ENCODE measurements around the gene PRDX6. TPM values are rescaled to one million over a fixed set of nuclear protein-coding genes. Genes with fewer than 3 reads are reported as not detected.

Gene PRDX6
- total and polyA plus RNA-seq, 10 of the 15 experiments (the other 5 are each of a cell fraction or from before 2014, with no cell fraction given) = 70.7 to 230 (median 138) TPM

- TF ChIP-seq CHD2 (IDR thresholded peaks at IDR 0.05; ENCODE audit: borderline replicate concordance, low read depth, low read length) (no peak), ESRRA (IDR thresholded peaks at IDR 0.05; ENCODE audit: low read length) (0 out of 2 replicates have a peak, but pooled peaks have one; percentile 23)
These were observed 45.7 kb upstream of the PRDX6 start (continued) for GRCh38 chr1:173431304-173432045.

GRCh38 chr1:173432331-173432730, 44.8 kb upstream of the PRDX6 start:
- no peak overlapping the region for H3K9ac ChIP-seq (ENCODE audit: control insufficient read depth, insufficient read depth, low read length)
- ChIA-PET SMC1A (ENCODE audit: uncharacterized antibody, unreplicated experiment) (interaction anchor here (0.6 to 1.3 kb wide), 2 partner anchors 13 to 14 kb away, joined by 3 to 4 read pairs; no protein-coding TSS in a partner anchor), CTCF (interaction anchor here (1.0 to 5.0 kb wide), 4 partner anchors 8 to 687 kb away, joined by 3 to 39 read pairs (median 4); no protein-coding TSS in a partner anchor), POLR2A (no interaction called here), RAD21 (ENCODE audit: unreplicated experiment) (interaction anchor here (3.3 kb wide), 1 partner anchor 14 kb away, joined by 35 read pairs; no protein-coding TSS in a partner anchor)
- no peak for FAIRE-seq
- ATAC-seq = no peak
- no peak overlapping the region for H3K4me3 ChIP-seq
- in situ Hi-C loops (cut with MboI) (loop anchor here (5.0 to 25.0 kb wide), 4 partner anchors 390 to 1312 kb away; partner anchors contain the start of genes CENPL and DARS2), intact Hi-C loops (cut with micrococcal nuclease; ENCODE audit: unreplicated experiment) (loop anchor here (5.0 to 10.0 kb wide), 3 partner anchors 75 to 512 kb away; partner anchors contain the start of gene KLHL20)
- peaks cover 19% of the 10 kb centered on the region for H3K4me1 ChIP-seq (ENCODE audit: control insufficient read depth, insufficient read depth, low read length)
- no peaks in the 10 kb centered on the region for H4K20me1 ChIP-seq (ENCODE audit: control insufficient read depth, insufficient read depth)
- 98% methylated on average over 2 of the region's 2 CpGs for WGBS (ENCODE audit: insufficient coverage, insufficient replicate concordance, low lambda C conversion rate, missing lambda C conversion rate)
- no peaks in the 10 kb centered on the region for H3K9me3 ChIP-seq (replicated peaks; ENCODE audit: control insufficient read depth, insufficient read depth, low read length)
- no peaks in the 10 kb centered on the region for H3K27me3 ChIP-seq (replicated peaks in 1 of 2; ENCODE audit: control insufficient read depth in 2 of 2, insufficient read depth in 2 of 2, low read length in 1 of 2)
- BruUV-seq (replicated peaks) = no TSS peak
- H3K27ac ChIP-seq (ENCODE audit: control insufficient read depth, insufficient read depth) = no peak overlapping the region
- no peaks in the 10 kb centered on the region for H3K79me2 ChIP-seq (ENCODE audit: control insufficient read depth, insufficient read depth, low read length)
- no peaks in the 10 kb centered on the region for H3K36me3 ChIP-seq (ENCODE audit: control insufficient read depth in 2 of 2, insufficient read depth in 2 of 2, low read length in 1 of 2)
- DNase-seq (ENCODE audit: low read depth, low spot score) = no peak
- no peak overlapping the region for H3K4me2 ChIP-seq (ENCODE audit: control insufficient read depth, insufficient read depth)
- H2AFZ ChIP-seq (ENCODE audit: control insufficient read depth, low read depth, low read length) = no peak overlapping the region
- no peak for TF ChIP-seq CBFB (IDR thresholded peaks at IDR 0.05; ENCODE audit: low read depth)
- no peak for TF ChIP-seq PAX5 (IDR thresholded peaks at IDR 0.05; ENCODE audit: borderline replicate concordance, low read depth, low read length)
- TF ChIP-seq, protein P1, sequence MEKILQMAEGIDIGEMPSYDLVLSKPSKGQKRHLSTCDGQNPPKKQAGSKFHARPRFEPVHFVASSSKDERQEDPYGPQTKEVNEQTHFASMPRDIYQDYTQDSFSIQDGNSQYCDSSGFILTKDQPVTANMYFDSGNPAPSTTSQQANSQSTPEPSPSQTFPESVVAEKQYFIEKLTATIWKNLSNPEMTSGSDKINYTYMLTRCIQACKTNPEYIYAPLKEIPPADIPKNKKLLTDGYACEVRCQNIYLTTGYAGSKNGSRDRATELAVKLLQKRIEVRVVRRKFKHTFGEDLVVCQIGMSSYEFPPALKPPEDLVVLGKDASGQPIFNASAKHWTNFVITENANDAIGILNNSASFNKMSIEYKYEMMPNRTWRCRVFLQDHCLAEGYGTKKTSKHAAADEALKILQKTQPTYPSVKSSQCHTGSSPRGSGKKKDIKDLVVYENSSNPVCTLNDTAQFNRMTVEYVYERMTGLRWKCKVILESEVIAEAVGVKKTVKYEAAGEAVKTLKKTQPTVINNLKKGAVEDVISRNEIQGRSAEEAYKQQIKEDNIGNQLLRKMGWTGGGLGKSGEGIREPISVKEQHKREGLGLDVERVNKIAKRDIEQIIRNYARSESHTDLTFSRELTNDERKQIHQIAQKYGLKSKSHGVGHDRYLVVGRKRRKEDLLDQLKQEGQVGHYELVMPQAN (conservative IDR thresholded peaks at IDR 0.05) = no peak
- TF ChIP-seq, protein P2, sequence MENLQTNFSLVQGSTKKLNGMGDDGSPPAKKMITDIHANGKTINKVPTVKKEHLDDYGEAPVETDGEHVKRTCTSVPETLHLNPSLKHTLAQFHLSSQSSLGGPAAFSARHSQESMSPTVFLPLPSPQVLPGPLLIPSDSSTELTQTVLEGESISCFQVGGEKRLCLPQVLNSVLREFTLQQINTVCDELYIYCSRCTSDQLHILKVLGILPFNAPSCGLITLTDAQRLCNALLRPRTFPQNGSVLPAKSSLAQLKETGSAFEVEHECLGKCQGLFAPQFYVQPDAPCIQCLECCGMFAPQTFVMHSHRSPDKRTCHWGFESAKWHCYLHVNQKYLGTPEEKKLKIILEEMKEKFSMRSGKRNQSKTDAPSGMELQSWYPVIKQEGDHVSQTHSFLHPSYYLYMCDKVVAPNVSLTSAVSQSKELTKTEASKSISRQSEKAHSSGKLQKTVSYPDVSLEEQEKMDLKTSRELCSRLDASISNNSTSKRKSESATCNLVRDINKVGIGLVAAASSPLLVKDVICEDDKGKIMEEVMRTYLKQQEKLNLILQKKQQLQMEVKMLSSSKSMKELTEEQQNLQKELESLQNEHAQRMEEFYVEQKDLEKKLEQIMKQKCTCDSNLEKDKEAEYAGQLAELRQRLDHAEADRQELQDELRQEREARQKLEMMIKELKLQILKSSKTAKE (IDR thresholded peaks at IDR 0.05; ENCODE audit: low read depth, poor library complexity, severe bottlenecking) = no peak
- TF ChIP-seq RAD21 (IDR thresholded peaks at IDR 0.05; ENCODE audit: insufficient read depth, low read depth, low read length) = no peak
- no peak for TF ChIP-seq RUNX3 (IDR thresholded peaks at IDR 0.05; ENCODE audit: low read length)
- no peak for TF ChIP-seq MEF2B (IDR thresholded peaks at IDR 0.05; ENCODE audit: partially characterized antibody, poor library complexity, severe bottlenecking)
- TF ChIP-seq SMARCA5 (IDR thresholded peaks at IDR 0.05) = no peak
- TF ChIP-seq EZH2 (IDR thresholded peaks at IDR 0.05; ENCODE audit: borderline replicate concordance, control insufficient read depth, low read depth, low read length) = no peak
- TF ChIP-seq ETV6 (conservative IDR thresholded peaks at IDR 0.05 in 1 of 2, IDR thresholded peaks at IDR 0.05 in 1 of 2; ENCODE audit: borderline replicate concordance in 1 of 2, low read depth in 1 of 2) = no peak
- TF ChIP-seq SREBF2 (IDR thresholded peaks at IDR 0.05; ENCODE audit: low read length) = no peak
- TF ChIP-seq, protein P3, sequence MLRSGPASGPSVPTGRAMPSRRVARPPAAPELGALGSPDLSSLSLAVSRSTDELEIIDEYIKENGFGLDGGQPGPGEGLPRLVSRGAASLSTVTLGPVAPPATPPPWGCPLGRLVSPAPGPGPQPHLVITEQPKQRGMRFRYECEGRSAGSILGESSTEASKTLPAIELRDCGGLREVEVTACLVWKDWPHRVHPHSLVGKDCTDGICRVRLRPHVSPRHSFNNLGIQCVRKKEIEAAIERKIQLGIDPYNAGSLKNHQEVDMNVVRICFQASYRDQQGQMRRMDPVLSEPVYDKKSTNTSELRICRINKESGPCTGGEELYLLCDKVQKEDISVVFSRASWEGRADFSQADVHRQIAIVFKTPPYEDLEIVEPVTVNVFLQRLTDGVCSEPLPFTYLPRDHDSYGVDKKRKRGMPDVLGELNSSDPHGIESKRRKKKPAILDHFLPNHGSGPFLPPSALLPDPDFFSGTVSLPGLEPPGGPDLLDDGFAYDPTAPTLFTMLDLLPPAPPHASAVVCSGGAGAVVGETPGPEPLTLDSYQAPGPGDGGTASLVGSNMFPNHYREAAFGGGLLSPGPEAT (IDR thresholded peaks at IDR 0.05; ENCODE audit: low read depth) = no peak
- no peak for TF ChIP-seq HCFC1 (IDR thresholded peaks at IDR 0.05; ENCODE audit: low read length)
